Myocyte (in vitro differentiated cells): ENCODE measurements around the gene SLC24A3. TPM values are rescaled to one million over a fixed set of nuclear protein-coding genes. Genes with fewer than 3 reads are reported as not detected.

Experiments
- DNase-seq: peaks from one replicate; pipeline ENCODE4 v3.0.0-alpha.2; 2012; ENCODE audit warnings: low read depth
- total RNA-seq: library from RNA; depleted of rRNA; stranded (reverse); fragments of >200 nt; gene quantifications from 2 replicates; pipeline ENCODE4 v1.2.3, GENCODE V29; 2014

SLC24A3 gene
- total RNA-seq, 1 donor from 2014 or later = 0.03 TPM

DNA sequence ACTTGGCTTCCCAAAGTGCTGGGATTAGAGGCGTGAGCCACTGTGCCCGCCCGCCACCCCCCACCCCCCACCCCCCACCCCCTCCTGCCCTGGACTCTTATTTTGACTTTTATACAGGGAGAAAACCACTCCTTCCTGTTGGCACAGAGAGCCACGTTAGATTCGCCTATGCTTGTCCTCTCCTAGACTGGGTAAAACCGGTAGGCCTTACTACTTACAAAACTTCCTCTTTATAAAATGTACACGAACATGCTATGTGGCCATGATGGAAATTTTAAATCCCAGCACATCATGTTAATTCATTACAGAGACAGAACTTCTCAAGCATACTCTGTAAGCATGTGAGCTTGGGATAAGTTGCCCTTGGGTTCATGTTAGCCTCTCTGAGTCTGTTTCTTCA, 124.2 kb downstream of the SLC24A3 start:
- no peak for DNase-seq

DNA sequence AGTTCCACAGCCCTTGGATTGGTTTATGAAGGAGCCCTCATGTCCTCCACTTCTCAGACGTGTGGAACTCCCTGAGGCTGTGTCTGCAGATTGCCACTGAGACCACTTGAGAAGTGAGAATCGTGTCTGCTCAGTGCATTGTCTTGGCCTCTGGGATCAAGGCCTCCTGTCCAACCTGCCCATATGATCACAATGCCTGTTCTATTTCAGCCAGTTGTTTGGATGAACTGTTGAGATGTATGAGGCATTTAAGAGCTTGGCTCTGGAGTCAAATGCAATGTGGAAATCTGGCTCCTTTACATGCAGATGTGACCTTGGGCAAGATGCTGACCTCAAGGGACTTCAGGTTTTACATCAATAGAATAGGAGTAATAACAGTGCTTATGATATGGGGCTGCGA, 125.9 kb downstream of the SLC24A3 start:
- DNase-seq = no peak

DNA sequence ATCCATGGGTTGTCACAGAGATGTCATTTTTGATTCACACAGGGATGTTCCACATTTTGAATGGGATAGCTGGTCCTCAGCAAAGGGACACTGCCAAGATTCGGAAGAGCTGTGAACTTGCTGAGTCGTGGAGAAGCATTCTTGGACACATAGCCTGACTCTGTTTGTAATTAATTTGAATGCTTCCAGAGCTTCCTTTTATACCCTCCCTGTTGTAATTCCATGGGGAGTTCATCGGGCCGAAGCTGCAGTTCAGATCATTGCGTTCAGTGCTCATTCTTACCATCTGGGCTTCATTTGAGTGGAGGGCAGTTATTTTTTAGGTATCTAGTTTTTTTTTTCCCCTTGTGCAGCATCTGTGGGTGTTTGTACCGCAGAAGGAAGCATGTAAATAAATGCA, 126.5 kb downstream of the SLC24A3 start:
- DNase-seq = no peak

DNA sequence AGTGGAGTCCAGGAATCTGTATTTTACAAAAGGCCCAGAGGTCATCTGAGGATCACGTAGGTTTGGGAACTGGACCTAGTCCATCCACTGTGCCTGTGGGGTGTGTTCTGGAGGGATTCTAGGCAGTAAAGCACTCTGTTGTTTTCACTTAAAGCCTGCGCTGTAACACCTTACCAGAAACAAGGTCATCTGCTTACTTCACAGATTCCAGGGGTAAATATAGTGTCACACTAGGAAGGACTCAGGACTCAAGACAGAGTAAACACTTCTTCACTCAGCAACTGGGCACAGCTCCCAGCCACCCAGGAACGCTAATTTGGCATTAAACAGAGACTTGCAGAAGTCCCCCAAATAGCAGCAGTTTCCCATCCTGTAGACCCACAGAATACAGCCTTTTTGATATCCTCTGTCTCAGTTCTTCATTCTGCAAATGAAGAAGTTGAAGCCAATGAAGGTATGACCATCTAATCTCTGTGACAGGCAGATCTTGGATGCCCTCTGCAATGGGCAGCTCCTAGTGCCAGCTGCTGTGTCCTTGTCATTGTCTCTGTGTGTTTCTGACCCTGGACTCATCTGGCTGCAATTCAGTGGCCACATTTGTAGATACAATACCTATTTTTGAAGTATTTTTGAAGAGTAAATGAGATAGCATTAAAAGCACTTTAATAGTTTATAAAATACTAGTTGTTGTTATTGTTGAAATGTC, 129.1 kb downstream of the SLC24A3 start:
- DNase-seq = no peak

DNA sequence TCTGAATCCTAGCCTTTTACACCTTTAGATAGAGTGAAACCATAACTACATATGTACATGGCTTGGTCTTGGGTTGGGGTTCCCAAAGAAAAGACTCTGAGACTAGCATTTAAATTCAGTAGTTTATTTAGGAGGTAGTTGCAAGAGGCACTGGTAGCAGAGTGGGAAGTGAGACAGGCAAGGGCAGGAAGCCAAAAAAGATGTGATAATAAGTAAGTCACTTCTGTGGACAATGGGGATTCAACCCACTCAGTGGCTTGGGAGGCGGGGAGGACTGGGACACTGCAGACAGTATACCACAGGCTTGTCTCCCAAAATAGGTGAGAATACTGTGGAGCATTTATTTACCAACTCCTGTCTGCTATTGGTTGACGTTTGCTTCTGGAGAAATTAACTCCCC, 131.9 kb downstream of the SLC24A3 start:
- DNase-seq = no peak

DNA sequence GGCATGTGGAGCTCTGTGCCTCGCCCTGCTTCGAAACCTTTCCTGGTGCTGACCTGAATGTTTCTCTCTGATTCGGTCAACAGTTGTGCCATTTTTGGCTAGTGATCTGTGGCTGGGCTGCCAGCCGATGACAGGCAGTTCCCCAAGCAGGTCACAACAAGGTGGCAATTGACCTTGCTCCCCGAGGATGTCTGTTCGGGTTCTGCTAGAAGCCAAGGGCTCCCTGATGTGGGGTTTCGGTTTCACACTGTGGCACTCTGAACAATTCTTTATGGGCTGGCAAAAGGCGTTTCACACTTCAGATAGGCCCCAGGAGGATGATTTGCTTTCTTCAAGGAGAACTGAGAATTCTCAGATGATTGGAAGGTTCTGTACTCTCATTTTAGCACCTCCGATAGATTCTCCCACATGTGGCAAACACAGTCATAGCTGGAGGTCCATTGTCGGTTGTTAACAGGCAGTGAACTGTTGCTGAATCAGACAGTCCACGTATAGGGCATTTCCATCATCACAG, 135.6 kb downstream of the SLC24A3 start:
- DNase-seq = no peak

DNA sequence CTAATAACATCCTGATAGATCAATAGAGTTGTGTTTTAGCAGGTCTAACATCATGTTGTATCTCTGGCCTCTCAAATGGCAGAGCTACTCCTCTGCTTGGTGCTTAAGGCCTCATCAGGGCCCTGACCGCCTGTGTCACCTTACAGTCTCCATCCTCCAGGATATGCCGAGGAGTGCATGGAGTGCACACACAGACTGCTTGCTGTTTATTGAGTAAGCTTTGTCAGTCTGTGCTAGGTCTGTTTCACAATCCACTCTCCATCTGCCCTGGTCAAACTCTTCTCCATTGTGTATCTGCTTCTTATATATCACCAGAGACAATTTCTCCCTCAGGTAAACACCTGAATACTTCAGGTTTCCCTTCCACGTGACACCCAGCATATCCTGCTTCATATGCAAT, 136.1 kb downstream of the SLC24A3 start:
- no peak for DNase-seq

DNA sequence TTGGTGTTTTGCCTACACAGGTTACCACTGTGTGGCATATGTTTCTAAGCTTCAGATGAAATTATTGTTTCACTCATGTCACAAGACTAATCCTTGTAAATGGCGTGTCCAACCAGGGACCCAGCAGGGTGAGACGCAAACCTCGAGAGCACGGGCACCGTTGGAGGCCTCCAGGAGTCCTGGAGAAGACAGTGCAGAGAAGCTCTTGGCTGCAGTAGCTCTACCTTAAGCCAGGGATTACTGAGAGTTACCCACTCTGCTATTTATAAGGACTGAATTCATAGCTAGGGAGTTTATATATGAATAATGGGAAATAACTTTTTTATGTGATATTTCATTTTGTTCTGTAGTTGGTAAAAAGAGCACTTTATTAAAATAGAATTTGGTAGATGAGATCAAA, 137.4 kb downstream of the SLC24A3 start:
- no peak for DNase-seq

DNA sequence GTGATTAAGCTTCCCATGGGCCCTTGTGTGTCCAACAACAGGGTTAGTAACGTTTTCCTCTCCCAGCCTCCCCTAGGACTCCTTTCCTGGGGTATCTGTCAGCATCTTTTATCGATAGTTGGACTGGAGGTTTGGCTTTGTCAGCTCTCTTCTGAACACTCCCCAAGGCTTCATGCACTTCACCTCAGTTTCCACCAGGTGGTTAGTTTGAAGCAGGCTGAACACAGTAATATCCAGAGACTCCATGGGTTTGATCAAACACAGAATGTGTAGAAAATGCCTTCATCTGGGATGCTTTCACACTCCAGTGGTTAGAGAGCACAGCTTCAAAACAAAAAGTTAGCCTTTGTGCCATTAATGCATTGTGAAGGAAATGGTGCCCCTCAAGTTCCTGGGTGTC, 139.1 kb downstream of the SLC24A3 start:
- no peak for DNase-seq

DNA sequence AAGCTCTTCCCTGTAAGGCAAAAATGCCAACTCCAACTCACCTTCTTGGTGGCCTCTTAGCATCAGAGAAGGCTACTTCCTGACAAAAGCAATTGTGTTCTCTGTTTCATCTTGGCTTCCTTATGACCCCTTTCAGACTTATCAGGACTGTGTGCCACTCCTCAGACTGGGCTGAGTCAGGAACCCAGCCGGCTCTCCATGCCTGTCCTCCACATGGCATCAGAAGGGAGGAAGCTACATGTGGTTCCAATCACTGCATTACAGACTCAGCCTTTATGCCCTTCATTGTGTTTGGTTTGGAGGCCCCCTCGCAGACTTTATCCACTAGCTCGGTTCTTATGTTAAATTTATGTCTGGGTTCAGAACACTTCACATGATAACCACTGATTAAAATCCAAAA, 142.5 kb downstream of the SLC24A3 start:
- no peak for DNase-seq

DNA sequence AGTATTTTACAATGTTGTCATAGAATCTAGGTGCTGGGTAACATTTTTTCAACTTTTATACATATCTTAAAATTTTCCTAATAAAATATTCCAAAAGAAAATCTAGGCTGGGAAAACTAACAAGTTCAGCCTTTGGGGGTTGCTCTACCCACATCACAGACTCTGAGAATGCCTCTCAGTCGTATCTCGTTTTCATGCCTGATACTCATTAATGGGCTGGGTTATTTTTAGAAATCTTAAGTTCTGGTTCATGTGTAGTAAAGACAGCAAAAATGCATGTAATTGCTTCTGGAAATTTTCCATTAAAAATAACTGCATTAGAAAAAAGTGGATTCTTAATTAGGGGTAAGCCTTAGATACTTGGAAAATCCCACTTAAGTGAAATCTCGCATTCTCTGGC, 149.3 kb downstream of the SLC24A3 start:
- DNase-seq = no peak

DNA sequence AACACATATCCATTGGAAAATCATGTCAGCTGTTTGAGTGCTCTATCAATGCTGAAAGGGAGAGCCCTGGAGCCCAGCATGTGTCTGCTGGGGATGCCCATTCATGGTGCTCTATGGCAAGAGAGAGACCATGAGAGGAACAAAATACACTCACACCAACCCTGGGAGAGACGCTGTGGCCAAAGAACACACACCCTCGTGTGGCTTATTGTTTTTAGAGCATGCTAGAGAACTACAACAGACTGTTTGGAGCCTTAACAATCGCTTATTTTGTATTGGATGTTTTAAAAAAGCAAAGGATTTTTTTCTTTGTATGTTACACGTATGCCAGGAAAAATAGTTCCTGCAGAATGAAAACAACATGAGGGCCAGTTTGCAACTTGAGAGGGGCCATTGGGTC, 151.0 kb downstream of the SLC24A3 start:
- no peak for DNase-seq

DNA sequence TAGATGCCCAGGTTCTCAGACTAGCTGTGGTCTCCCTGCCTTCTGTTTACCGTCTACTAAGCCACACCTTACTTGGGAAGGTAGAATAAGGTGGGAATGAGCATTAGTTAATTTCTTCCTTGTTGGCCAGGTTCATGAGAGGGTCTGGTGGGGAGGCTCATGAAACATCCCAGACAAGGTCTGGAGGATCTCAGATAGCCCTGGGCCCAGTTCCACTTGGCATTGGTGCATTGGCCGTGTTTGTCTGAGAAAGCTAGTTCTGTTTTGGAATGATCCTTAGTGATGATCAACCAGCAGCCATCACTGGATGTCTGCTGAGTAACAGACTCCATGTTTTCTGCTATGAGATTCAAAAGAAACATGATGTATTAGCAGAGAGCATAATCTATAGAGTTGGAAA, 155.1 kb downstream of the SLC24A3 start:
- no peak for DNase-seq

DNA sequence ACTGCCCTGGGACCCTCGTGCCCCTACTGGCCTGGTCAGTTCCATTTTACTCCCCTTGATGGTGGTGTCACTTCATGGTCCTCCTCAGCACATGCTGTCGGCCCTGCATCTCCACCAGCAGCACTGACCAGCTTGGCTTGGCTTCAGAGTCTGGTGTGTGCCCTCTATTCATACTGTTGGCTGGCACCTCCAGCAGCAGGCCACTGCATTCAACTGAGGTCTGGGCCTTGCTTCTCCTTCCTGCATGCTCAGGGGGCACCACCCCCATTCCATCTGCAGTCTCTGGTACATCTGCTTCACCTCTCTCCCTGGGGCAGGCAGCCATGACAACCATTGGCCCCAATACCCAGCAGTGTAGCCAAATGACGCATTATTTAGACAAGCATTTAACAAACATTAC, 155.9 kb downstream of the SLC24A3 start:
- DNase-seq = no peak

DNA sequence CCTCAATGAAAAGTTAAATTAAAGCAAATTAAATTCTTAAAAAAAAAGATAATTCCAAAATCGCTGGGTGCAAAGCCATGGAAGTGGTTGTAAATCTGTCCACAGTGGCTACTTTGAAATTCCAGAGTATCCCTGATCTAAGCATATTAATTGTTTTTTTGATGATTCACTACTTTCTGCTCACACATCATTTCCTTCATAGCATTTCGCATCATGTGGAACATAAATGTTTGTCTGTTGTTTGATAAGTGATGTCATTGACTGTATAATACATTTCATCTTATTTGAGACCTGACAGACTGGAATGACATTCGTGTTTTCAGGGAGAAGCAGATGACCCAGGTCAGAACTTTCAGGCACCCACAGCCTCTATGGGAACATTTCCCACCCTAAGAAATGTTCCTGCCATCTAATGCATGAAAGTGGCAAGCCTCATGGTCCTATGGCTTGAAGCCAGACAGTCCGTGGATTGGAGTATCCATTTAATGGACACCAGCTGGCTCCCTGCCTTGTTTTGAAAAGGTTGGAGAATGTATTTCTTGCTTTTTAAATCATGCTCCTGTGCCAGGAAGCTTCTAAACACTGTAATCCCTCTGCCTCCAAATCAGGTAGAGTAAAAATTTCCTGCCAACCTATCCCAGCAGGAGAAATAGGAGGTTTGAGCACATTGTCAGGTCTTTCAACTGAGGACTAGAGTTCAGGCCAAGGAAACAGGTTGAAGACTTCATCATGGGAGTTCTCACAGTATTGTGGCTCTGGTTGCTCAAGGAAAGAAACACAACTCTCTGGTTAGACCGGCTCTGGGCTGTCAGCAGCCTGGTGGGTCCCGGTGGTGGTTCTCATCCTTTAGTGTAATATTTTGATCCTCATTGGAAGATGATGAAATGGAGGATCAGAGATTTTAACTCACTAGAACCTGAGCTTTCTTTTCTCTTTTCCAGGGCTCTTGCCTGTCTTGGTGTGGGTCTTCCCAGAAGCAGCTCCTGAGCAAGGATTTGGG, 157.9 kb downstream of the SLC24A3 start:
- no peak for DNase-seq

DNA sequence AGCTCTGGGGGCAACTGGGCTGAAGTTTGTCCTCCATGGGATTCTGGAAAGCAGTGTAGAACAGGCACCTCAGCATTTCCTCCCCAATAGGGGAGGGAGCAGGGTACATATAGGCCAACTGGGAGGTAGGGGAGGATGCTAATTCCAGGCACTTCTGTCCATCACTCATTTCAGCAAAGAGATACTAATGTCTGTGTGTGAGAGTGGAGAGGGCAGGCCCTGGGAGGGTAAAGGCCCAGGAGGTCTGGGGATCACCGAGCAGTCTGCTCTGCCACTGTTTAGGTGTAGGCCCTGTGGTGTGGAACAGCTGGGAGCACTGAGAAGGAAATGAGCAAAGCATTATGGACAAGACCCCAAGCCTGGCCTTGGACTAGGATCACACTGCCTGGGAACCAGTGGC, 158.7 kb downstream of the SLC24A3 start:
- no peak for DNase-seq

DNA sequence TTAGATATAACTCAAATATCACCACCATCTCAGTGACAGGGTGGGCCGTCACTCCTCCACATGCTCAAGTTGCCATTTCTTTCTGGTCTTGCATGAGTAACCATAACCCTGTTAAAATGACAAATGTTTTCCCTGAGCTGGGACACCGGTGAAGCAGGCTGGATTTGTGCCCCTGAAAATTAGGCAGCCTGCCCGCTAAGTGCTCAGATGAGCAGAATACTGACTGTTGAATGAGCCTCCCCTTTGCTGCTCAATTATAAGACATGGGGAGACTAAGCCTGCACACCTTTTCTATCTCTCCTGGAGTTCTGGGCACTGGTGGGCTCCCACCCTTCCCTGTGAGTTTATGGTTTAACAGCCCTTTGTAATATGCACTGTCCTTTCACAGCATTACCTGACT, 161.8 kb downstream of the SLC24A3 start:
- no peak for DNase-seq

DNA sequence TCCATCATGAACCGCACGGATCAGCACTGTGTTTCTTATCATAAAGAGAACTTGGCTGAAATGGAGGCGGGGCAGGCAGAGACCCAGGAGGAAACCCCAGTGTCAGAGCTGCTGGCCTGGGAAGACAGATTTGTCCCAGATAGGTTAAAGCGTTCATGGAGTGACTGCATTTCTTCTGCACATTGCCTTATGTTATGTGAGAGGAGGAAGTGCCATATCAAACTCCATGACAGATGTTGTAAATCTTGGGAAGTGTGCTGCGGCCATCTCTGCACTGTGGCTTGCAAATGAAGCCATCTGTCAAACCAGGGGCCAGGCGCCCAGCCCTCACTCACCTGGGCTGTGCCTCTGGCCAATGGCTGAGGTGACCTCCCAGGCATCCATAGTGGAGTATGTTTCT, 163.0 kb downstream of the SLC24A3 start:
- DNase-seq = no peak

DNA sequence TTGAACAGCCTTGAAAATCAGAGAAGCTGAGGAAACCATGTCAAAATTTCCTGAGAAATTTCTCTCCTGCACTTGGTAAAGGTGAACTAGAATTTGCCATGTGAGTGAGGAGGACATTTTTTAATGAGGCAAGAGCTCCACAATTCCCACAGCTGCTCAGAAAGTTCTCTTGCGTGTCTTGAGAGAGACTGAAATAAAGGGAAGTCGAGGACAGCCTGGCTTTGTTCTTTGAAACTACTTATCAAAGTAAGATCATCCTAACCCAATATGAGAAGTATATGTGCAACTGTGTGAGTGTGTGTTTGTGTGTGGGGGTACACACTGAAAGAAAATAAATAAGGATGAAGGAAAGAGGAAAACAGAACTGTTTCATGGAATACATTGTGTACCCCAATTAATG, 163.4 kb downstream of the SLC24A3 start:
- no peak for DNase-seq

DNA sequence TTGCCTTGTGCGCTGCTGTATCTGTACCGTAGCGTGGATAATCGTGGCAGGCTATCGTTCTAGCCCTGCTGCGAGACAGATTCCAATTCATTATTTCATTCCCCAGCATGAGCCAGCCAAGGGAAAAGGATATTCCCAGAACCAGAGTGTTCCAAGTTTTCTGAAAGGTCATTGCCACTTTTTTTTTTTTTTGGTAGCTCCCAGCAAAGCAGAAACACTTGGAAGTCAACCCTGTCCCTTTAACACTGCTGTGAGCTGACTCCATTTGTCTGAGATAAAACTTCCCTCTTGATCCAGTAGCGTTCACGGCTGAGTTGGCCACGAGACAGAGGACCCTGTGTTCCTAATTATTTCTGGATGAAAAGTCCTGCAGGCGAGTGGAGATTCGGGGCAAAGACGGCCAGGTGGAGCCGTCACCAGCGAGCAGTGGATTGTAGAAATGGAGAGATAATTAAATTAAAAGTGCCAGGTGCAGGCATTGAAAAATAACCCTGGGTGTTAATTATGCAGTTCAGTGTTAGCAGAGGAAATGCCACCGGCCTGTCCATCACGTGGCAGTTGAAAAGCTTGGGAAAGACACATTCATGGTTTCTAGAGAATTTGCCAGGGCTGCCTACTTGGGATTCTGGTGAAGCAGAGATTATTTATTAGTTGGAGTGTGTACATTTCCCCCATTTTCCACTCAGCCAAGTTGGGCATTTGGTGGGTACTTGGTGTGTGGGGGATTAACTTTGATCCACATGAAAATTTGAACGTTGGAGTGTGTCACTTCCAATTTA, 164.2 kb downstream of the SLC24A3 start:
- DNase-seq = no peak

DNA sequence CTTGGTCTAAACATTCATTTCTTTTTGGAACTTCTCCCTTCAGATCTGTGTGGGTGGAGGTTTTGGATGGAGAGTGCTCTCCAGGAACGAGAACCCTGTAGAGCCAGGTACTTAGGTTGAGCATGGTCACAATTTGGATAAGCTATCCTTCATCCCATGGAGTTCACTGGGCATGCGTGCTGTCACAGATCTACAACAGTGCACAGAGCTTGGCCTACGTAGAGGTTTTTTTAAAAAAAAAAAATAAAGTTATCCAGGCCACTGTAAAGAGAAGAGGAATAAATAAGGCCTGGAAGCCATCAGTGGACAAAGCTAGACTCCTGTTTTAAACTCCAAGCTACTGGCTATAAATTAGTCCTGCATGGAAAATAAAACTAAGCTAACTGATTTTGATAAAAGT, 165.6 kb downstream of the SLC24A3 start:
- no peak for DNase-seq

DNA sequence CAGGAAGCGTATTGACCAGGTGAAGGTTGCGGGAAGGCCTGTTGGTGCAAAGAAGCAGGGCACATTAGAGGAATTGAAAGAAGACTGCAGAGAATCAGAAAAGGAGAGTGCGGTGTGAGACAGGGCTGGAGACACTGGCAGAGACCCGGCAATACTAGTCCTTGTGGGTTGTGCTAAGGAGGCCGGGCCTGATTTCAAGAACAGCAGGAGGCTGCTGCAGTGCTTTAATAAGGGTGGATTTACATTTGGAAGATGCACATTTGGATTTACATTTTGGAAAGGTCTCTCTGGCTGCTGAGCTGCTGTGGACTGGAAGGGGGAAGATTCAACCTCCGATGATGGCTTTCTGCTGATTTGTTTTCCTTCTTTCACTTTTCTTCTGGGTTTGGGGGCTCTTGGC, 167.8 kb downstream of the SLC24A3 start:
- no peak for DNase-seq
